ENCODE data around the gene RFX4.

The RFX4 gene

GRCh38 chr12:106782619-106783018, 199.8 kb downstream of the RFX4 start:
- no peak for DNase-seq (ENCODE audit: low read depth)
- no peak overlapping the region for H3K4me3 ChIP-seq (ENCODE audit: low read depth, low read length)

DNA sequence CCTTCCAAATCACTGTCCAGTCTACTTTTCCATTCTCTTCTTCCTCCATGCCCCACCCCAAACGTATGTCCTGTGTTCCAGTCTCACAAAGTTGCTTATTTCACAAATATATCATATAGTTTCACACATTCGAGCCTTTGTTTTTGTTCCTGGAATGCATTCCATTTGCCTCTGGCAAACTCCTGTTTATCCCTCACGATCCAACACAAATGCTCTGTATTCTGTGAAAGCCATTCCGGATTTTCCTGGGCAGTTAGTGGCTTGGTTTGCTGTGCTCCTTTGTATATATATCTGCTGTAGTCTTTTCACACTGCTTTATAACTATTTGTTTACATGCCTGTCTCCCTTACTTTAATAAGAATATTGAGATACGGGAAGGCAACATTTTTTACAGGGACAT, 200.7 kb downstream of the RFX4 start:
- TF ChIP-seq CTCF (IDR thresholded peaks at IDR 0.05; ENCODE audit: insufficient read depth, low read depth, low read length, missing control alignments) = no peak

More at GRCh38 chr12:106782619-106783018, 199.8 kb downstream of the RFX4 start:
- no peak for TF ChIP-seq CTCF (IDR thresholded peaks at IDR 0.05; ENCODE audit: insufficient read depth, low read depth, low read length, missing control alignments)

DNA sequence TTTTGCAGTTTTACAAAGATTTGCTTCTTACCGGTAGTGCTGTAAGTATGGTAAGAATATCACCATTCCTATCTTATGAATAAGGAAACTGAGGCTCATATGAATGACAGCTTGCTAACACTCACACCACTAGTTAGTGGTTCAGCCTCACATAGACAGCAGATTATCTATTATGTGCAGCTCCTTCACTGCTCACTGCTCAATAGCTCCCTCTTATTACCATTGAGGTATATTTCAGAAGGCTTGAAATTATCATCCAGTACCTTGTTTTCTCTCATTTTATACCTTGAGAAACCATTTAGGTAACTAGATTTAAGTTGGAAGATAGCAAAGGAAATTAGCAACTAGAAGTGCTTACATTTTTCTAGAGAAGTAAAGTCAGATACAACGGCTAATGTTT, 207.2 kb downstream of the RFX4 start:
- TF ChIP-seq CTCF (IDR thresholded peaks at IDR 0.05; ENCODE audit: insufficient read depth, low read depth, low read length, missing control alignments) = no peak
- H3K4me3 ChIP-seq (ENCODE audit: low read depth, low read length) = no peak overlapping the region
- DNase-seq (ENCODE audit: low read depth) = no peak

More for the DNA sequence above, 200.7 kb downstream of the RFX4 start:
- no peak overlapping the region for H3K4me3 ChIP-seq (ENCODE audit: low read depth, low read length)
- DNase-seq (ENCODE audit: low read depth) = no peak

GRCh38 chr12:106791531-106791930, 208.7 kb downstream of the RFX4 start:
- no peak for TF ChIP-seq CTCF (IDR thresholded peaks at IDR 0.05; ENCODE audit: insufficient read depth, low read depth, low read length, missing control alignments)
- no peak for DNase-seq (ENCODE audit: low read depth)
- no peak overlapping the region for H3K4me3 ChIP-seq (ENCODE audit: low read depth, low read length)

DNA sequence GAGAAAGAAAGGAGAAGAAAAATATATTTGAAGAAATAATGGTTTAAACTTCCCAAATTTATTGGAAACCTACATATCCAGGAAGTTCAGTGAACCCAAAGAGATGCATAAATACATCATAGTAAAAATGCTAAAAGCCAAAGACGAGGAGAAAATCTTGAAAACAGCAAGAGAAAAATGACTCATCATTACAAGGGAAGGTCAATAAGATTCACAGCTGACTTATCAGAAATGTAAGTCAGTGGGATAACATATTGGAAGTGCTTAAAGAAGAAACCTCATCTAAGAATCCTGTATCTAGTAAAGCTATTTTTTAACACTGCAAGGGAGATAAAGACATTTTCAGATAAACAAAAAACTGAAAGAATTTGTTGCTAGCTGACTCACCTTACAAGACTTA, 211.6 kb downstream of the RFX4 start:
- no peak overlapping the region for H3K4me3 ChIP-seq (ENCODE audit: low read depth, low read length)
- TF ChIP-seq CTCF (IDR thresholded peaks at IDR 0.05; ENCODE audit: insufficient read depth, low read depth, low read length, missing control alignments) = no peak
- DNase-seq (ENCODE audit: low read depth) = no peak

GRCh38 chr12:106801167-106801708, 218.4 kb downstream of the RFX4 start:
- H3K4me3 ChIP-seq (ENCODE audit: low read depth, low read length) = no peak overlapping the region
- no peak for TF ChIP-seq CTCF (IDR thresholded peaks at IDR 0.05; ENCODE audit: insufficient read depth, low read depth, low read length, missing control alignments)
- no peak for DNase-seq (ENCODE audit: low read depth)

DNA sequence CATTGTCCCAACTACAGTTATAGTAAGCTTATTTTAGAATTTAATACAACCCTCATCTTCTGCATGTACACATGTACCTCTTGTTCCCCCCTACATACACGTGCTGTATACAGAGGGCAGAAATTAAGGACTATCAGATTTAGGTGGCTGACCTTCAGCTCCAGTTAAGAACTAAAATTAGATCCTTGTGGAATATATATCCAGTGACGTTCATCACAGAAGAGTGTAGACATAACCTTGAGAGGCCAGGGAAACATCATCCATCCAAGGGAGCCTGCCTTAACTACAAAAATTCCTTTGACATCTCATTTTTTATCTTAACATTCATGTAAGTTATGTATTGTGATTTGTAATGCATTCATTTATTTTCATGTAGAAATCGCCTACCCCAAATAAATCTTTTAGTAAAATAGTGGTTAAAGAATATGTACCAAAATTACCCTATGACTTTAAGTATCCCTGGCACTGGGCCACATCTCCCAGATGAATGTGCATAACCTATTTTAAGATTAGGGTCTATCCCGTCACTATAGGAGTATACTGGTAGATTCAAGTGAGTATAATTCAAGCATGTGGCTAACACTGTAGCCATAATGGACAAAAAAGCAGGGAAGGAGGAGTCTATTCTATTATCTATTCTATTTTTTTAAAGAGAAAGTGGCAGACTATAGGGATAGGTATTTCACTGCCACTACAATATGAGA, 219.2 kb downstream of the RFX4 start:
- no peak for DNase-seq (ENCODE audit: low read depth)
- no peak overlapping the region for H3K4me3 ChIP-seq (ENCODE audit: low read depth, low read length)
- no peak for TF ChIP-seq CTCF (IDR thresholded peaks at IDR 0.05; ENCODE audit: insufficient read depth, low read depth, low read length, missing control alignments)
